Left lobe of liver (tissue), 2 donors: ENCODE measurements around the gene ASZ1. TPM values are rescaled to one million over a fixed set of nuclear protein-coding genes. Genes with fewer than 3 reads are reported as not detected.

Experiments used
- ATAC-seq: fragments of 200-7000 bp; cut with Tn5 transposase; one replicate; pipeline ENCODE4 v1.9.1; 2020; ENCODE audit warnings: mild to moderate bottlenecking, moderate library complexity
- DNase-seq: peaks from one replicate; pipeline ENCODE4 v3.0.0-alpha.2; 2020; ENCODE audit warnings: low spot score
- total RNA-seq: library from RNA; stranded (reverse); gene quantifications from one replicate; pipeline ENCODE4 v1.2.1, GENCODE V29; 2021
- donor health status: DM: no; HTN: no; CAD: no; lungs with moderate emphysema.
- donor health status: DM: no; HTN: yes; CAD: no.

The ASZ1 gene
- total RNA-seq, 1 donor from 2014 or later: not detected

DNA sequence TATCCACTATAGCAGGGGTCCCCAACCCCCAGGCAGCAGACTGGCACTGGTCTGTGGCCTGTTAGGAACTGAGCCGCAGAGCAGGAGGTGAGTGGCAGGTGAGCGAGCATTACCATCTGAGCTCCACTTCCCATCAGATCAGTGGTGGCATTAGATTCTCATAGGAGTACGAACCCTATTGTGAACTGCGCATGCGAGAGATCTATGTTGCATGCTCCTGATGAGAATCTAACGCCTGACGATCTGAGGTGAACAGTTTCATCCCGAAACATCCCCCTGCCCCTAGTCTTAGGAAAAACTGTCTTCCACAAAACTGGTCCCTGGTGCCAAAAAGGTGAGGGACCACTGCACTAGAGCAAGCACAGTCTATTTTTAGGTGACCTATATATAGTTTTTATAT, 23.6 kb downstream of the ASZ1 start:
- DNase-seq (no peak), ATAC-seq (no peak)

DNA sequence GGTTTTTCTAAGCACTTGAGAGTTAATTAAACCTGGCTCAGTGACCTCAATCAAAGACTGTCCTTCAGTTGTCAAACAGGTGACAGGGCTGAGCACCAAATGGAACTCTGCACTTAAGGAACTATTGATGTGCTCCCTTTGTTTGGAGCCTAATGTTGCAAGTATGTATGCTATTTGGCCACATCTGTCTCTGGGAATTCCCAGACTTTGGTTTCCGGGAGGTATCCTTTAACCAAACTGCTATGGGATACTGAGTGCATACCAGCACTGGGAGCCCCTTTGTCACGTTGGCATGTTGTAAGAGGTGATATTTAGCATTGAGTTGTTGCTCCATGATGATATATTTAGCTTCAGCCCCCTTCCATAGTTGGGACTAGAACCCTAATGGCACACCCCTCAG, 25.2 kb downstream of the ASZ1 start:
- ATAC-seq: no peak
- no peak for DNase-seq

DNA sequence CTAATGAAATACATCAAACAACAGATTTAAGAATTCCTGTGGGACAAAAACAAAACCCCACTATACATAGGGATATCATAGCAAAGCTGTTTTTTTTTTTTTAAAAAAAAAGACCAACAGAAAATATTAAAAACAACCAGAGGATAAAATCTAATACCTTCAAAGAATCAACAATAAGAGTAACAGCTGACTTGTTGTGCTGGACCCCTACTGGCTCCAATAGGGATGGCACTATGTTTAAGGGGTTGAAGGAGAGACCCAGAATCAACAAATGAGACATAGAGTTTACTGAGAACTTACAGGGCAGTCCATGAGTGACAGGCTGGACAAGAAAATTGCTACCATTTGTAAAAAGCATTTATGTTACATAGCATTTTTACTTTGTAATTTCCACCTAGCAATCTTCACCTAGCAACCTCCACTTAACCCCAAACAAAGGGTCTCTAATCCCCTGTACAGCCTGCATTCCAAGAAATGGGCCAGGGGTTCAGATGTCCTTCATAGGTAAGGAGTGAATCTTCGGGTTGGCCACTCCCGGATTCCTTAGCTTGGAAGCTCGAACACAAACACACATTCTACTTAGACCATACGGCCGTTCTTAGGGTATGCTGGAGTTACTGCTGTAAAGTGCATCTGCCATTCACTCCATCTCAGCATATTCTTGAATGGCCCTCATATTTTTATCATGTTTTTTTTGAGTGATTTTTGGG, 25.8 kb downstream of the ASZ1 start:
- ATAC-seq (no peak), DNase-seq (no peak)

DNA sequence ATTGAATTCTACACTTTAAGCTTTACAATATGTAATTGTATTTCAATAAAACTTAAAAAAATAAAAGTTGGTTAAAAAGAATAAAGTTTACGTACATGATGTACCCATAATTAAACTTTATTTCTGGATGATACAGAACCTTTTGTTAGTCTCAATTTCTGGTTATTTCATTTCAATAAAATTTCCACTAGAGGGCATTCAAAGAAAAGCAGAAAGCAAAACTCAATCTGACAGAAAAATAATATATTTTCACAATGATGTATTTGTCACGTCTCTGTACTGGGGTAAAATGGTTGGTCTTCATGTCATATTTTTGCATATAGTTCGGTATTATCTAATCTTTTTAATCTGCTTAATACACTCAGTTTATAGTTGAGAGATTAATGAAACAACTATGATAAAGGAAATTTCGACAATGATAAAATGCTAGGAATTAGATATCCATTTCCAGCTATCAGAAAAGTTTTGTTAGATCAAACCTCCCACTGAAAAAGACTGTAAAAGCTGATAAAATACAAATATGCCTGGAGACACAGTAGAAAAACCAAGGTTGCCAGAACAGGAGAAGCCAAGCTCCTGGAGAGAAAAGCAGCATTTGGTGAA, 27.4 kb downstream of the ASZ1 start:
- ATAC-seq (no peak), DNase-seq (no peak)

DNA sequence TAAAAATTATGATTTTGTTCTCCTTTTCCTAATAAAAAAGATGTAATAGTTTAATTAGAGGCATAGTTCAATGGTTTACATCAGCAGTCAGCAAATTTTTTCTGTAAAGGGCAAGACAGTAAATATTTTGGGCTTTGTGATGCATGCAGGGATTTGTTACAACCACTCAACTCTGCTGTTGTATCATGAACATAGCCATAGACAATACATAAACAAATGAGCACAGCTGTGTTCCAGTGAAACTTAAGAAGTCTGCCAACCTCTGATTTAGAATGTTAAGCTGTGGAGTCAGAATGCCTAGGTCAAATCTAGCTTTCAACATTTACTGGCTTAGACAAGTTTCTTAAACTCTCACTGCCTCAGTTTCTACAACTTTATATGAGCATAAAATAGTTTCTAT, 31.6 kb downstream of the ASZ1 start:
- DNase-seq (no peak), ATAC-seq (no peak)

DNA sequence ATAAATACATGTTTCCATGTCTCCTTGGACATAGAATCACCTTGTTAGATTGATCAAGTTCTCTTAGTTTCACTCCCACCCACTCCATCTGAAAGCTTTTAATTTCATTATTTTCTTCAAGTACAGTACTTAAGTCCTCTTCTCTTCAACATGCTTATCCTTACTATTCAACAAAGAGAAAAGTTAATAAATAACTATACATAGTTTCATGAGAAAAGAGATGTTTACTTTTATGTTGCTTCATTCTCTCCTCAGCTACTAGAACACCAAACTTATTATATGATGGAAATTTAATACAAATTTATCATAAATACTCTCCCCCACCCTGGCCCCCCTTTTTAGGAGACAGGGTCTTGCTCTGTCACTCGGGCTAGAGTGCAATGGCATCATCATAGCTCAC, 33.5 kb downstream of the ASZ1 start:
- DNase-seq (no peak), ATAC-seq (peak; percentile 70)

DNA sequence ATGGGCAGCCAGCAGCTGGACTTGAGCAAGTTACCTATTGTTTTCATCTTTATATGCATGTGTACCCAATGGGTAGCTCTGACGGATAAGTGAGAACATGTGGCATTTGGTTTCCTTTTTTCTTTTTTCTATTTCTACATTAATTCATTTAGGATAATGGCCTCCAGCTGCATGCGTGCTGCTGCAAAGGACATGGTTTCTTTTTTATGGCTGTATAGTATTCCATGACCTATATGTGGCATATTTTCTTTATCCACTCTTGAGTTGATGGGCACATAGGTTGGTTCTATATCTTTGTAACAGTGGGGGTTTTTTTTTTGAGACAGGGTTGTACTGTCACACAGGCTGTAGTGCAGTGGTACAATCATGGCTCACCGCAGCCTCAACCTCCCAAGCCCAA, 37.4 kb downstream of the ASZ1 start:
- DNase-seq: no peak
- ATAC-seq: no peak

DNA sequence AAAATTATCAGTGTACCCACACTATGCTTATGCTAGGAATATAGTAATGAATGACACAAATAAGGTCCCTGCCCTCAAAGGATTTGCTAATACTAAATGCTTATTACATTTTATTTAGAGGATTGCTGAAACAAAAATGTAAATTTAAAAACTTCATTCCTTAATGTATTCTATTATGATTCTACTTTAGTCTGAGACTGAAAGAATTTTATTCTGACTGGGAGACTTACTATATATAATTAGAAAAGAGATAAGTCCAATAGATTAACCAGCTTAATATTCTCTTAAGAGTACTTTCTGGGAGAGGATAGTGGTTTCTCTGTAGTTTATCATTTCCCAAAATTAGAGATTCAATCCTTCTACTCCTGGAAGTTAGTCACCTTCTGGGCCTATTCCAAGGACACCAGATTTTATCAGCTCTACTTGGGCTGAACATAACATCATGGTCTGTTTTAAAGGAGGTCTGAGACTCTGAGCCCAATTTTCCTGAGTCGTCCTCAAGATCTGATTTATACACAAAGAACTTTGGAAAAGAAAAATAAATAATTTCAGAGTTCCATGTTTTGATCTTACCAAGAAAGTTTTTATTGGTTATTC, 41.1 kb downstream of the ASZ1 start:
- no peak for DNase-seq
- no peak for ATAC-seq

DNA sequence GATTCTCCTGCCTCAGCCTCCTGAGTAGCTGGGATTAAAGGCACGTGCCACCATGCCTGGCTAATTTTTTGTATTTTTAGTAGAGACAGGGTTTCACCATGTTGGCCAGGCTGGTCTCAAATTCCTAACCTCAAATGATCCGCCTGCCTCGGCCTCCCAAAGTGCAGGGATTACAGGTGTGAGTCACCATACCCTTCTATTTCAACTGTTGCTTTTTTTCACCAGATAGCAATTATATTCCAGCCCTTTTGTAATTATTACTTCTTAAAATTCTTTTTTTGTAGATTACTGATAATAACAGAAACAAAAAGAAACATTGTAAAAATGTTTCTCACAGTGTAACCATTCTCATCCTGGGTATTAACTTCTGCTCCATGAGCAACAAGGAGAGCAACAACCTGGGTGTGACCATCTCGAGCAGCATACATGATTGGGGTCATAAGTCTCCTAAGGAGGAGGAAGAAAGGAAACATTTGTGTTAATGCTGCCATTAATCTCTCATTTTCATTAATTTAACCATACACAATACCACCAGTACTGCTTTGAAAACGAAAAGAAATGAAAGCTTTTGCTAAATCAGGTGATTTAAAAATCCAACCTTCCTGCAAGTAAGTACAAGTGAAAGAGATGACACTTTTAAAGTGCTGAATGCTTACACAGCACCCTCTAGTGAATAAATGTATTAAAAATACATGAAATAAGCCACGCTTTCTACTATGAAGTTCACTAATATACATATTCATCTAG, 41.8 kb downstream of the ASZ1 start:
- DNase-seq (no peak), ATAC-seq (peak; percentile 75)

DNA sequence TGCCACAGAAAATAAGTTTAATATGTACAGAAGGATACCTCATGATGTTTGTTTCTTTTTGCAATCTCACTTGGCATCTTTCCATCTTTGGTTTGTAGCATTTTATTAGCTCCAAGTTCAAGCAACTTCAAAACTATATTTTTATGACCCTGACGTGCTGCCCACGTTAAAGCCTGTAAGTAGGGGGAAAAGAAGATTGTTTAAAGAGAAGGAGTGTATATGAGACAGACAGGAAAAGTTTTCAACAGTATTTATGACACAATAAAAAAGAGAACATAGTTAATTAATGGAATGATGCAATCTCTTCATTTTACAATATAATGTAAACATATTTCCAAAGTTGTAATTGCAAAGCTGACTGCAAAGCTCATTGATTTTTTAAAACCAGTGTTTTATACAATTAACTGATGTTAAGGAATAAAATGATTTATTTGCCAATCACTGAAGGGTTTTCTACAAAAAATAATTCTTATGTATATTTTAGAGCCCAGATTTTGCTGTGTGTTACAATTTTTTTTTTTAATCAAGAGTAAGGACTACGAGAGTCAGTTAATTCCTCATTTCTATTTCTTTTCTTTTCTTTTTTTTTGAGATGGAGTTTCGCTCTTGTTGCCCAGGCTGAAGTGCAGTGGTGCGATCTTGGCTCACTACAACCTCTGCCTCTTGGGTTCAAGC, 42.5 kb downstream of the ASZ1 start:
- ATAC-seq: no peak
- DNase-seq: no peak

DNA sequence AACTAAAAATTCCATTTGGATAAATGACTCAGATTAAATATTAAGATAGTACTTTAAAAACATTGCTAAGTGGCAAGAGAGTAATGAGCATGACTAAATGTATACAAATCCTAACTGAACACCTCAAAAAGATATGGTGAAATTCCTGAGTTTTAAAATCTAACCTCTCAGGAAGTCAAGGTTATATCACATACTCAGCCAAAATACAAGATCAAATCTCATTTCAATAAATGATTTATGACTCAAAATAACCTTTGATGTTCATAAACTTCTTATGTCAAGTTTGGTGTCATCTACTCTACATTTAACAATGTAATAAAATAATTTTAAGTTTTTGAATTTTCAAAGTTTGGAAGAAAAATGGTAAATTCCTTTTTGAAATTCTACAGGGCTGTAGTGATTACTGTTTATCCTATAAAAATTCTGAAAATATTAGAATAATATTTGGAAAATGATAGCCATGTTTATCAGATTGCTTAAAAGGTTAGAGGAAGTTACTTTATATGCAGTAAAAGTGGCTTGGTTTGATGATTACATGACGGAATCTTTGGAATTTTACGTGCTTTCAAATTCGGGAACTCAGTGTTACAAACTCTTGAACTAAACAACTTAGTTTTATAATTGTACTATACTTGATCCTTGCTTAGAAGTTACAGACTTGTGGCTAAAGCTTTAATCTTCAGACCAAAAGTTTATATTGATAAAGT, 43.7 kb downstream of the ASZ1 start:
- ATAC-seq: no peak
- no peak for DNase-seq

DNA sequence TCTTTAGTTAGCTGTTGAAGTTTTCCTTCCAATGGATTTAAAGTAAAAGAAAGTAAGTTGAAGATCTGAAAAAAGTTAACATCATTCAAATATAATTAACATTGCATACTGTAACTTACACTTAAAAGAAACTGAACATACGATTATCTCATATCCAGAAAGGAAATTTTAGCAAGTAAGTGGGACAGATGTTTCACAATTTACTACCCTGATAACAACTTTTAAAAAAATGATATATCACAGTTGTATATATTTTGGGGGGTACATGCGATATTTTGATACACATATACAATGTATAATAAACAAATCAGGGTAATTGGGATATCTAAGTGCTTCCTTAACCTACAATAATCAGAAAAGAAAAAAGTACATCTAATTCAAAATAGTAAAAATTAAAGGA, 44.2 kb downstream of the ASZ1 start:
- DNase-seq (no peak), ATAC-seq (no peak)

DNA sequence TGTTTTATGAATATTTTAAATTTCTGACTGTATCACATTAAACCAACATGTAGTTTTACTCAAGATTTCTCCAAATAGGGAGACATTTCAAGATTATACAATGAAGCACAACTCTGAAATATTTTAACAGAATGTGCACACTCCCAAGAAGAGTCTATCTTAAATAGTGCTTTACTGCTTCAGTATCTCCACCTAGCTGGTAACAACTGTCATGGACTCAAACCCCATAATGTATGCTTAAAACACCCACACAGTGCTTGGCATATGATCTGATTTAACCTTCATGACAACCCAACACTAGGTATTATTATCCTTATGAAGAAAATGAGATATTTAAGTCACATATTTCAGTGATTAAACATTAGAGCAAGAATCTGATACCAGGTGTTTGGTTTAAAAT, 45.9 kb downstream of the ASZ1 start:
- DNase-seq (no peak), ATAC-seq (no peak)

DNA sequence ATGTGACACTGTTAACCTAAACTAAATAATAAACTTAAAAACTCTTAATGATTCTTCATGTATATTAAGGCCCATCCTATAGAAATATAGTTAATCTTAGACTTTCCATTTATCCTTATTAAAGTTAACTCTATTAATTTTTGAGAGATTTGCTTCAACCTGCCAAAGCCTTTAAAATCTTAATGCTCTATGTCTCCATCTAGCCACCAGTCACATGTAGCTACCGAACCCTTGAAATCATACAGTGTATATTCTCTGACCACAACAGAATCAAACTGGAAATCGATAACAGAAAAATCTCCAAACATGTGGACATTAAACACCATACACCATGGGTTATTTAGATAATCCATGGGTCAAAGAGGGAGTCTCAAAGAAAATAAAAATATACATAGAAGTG, 51.9 kb downstream of the ASZ1 start:
- DNase-seq: no peak
- no peak for ATAC-seq

DNA sequence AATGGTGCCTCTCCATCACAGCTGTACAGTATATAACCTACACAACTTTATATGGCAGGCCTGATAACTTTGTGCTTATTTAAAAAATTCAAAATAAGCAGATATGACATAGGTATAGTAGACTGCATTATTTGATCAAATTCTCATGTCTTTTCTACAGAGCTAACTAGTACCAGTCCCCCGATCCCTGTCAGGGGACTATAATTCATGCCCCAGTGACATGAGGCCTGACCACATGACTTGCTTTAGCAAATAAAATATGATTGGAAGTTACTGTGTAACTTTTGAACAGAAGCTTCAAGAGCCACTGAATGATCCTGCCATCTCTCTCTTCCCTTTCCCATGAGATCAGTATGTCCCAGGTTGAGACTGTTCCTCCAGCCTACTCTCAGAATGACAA, 55.2 kb downstream of the ASZ1 start:
- no peak for DNase-seq
- no peak for ATAC-seq

DNA sequence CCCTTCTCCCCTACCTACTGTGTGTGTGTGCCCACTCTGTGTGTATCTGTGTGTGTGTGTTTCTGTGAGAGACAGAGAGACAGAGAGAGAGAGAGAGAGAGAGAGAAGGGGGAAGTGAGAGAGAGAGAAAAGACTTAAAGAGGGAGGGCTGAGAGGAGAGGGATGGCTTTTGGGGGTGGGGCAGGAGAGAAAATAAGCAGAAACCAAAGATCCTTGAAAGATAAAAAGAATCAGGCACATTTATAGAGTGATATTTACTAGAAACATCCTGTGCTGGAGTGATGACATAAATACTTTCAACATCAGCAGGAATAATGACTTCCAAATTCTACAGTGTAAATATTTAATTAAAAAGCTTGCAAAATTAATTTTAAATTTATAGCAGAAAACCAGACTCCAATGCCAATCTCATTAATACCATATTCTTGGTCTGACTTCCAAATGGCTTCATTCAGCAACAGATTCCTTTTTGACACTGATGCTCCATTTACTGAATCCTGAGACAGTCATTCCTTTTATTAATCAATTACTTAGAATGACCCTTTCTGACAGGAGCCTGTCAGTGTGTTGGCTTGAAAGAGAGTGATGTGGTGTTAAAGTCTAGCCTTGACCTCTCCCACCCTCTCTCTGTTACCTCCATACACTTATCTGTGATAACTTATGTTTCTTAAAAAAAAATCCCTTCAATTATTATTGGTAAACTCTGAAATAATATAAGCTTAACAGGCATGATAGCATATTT, 62.8 kb downstream of the ASZ1 start:
- no peak for DNase-seq
- ATAC-seq: no peak

DNA sequence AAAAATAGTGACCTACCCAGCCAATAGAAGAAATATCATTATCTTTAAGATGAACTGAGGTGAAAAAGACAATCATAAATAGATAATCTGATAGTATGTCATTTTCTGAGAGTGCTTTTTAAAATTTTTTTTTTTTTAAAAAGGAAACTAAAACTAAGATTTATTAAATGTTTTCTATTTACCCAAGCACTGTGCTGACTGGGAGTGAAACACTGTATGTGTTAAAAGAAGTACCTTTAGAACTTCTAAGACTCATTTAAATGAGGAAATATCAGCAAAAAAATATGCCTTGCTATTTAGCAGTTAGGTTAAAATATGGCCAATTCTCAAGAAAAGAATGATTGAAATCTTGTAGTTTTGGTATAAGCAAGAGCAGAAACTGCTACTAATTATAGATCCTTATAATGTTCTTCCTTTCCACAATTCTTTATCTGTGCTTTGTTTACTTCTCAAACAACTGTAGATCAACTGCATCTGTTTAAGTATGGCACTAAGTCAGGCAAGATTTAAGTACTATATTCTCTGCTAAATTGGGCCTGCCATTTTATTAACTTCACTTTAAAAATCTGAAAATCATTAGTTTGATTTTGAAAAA, 64.9 kb downstream of the ASZ1 start:
- DNase-seq (no peak), ATAC-seq (no peak)

DNA sequence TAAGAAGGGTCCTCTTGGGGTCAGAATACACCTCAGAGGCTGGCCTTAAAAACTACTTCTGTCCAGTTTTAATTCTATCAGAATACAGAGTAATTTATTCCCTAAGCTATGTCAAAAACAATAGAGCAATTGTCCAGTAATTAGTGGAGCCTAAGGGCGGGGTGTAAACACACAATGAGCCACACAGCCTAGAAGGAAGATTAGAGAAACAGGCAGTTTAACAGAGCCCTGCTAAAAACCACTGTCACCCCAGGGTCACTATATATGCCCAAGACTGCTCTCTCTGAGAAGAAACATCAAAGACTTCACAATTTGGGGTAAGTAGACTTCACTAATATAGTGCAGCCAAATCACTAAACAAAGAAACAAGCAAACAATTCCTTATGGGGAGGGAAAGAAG, 77.3 kb downstream of the ASZ1 start:
- ATAC-seq: no peak
- no peak for DNase-seq

DNA sequence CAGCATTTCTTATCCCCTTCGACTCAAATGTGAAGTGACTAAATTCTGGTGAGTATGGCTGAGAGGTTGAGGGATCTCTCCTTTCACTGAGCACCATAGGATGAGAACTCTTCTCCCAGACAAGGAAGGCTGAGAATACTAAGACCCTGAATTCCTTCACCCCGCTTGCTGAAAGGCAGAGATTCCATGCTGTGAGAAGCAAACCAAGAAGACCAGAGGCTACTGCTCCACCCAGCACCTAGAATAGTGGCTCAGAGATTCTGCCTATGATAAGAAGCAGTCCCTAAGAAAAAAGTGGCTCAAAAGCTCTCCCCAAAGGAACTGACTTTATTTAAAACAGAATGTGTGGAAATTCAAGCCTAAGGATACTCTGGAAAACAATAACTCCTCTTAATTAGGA, 77.7 kb downstream of the ASZ1 start:
- no peak for ATAC-seq
- no peak for DNase-seq
